ENCODE results near the gene PREP.
"Not testable (repeated sequence)": the region's sequence is repeated elsewhere in the genome, so short reads cannot be mapped to it uniquely, and the experiment has no call there.

The PREP gene

GRCh38 chr6:105402939-105403935, at the start of gene PREP:
PREP (minus strand) TSS chr6:105403082; CDS start chr6:105402891, 191 bp downstream.
- DNase-seq: peak; percentile 87 to 91

GRCh38 chr6:105452376-105452775, 49.5 kb upstream of the PREP start:
- no peak for DNase-seq

- DNase-seq: no peak
Measured at GRCh38 chr6:105449756-105450390, 47.0 kb upstream of the PREP start.

- no peak for DNase-seq
Measured at GRCh38 chr6:105445481-105445880, 42.6 kb upstream of the PREP start.

GRCh38 chr6:105443941-105444340, 41.1 kb upstream of the PREP start:
- no peak for DNase-seq

GRCh38 chr6:105442369-105442768, 39.5 kb upstream of the PREP start:
- no peak for DNase-seq

- DNase-seq: no peak
Measured at GRCh38 chr6:105437236-105437635, 34.4 kb upstream of the PREP start.

DNA sequence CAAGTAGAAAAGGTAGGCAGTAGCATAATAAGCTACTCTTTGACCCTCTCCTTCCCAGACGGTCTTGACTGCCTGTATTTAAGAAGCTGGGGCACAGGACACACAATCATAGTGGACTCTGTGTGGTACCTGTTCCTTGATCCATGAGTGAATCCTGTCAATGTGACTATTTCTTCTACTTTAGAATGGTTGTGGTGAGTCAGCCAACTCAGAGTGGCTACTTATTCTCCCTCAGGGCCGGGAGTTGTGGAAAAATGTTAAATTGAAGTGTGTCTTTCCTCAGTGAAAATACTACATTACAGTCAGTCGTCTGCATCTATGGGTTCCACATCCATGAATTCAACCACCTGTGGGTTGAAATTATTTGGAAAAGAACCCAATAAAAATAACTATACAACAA, 30.8 kb upstream of the PREP start:
- no peak for DNase-seq

GRCh38 chr6:105432797-105433196, 29.9 kb upstream of the PREP start:
- no peak for DNase-seq

DNA sequence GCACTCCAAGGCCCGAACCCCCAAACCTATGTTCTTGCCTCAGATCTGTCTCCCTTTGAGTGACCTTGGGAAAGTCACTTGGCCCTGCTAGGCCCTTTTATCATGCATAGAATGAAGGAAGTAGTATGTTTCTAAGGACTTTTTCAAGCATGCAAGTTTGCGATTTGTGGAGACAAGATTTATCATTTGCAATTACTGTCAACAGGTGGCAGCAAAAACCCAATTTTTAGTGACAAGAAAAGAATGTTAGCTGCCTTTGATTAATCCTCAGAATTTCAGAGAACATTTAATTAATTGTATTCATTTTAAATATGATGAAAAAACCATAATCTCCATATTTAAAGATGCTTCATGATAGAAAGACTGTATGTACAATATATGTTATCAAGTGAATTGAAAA, 28.3 kb upstream of the PREP start:
- DNase-seq: peak; percentile 54 to 57

GRCh38 chr6:105430685-105431084, 27.8 kb upstream of the PREP start:
- no peak for DNase-seq

GRCh38 chr6:105429676-105430075, 26.8 kb upstream of the PREP start:
- no peak for DNase-seq

DNA sequence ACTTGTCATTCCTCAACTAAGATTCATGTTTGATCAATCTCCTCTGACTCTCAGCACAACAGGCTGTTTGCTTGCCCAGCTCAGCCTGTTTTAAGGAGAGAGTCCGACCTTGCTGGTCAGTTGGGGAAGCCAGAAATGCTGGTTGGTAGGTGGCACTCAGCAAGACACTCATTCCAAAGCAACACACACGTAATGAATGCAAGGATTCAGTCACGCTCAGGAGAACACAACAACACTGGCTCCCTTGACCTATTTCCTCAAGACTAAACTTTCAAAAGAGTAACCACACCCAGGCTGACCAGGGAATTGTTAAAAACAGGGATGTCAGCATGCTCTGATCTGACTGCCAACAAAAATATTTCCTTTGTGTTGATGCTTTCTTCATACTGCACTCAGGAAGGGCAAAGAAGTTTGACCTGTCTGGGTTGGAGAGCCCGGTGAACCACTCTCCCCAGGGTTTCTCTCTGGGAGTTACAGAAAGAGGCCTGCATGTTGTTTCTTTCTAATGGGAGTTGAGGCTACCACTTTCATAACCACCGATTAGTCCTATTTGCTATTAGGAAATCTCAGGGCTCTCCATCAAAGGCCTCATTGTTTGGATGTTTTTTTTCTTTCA, 25.6 kb upstream of the PREP start:
- DNase-seq: no peak

DNA sequence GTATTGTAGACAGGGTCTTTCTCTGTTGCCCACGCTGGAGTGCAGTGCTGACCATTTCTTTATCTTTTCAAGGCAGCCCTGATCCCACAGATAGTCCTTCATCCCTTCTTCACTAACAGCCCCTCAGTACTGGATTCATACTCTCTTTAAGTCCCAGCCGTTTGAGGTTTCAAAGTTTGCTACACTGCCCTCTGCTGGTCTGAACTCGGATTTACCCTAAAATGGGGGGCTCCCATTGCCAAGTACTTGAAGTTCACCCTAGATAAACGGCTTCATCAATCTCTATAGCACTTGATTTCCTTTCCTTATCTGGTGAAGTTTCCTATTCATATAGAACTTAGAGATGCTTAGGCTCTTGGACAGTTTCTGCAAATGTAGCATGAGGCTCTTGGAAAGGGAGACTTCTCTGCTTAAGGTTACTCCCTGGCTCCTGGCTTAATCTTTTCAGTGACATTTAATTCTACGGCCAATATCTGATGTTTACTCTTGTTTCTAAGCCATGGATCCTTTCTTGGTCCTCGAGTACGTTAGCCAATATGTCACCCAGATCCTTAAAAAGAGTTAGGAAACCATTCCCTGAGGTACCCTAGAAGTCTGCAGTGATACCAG, 21.4 kb upstream of the PREP start:
- peak; percentile 63 to 78 for DNase-seq

- not testable (repeated sequence) for DNase-seq
Measured at GRCh38 chr6:105416971-105417370, 14.1 kb upstream of the PREP start.

GRCh38 chr6:105409734-105410133, 6.9 kb upstream of the PREP start:
- DNase-seq: no peak

GRCh38 chr6:105402090-105402938, 568 bp downstream of the PREP start:
- DNase-seq: peak; percentile 46 to 82

DNA sequence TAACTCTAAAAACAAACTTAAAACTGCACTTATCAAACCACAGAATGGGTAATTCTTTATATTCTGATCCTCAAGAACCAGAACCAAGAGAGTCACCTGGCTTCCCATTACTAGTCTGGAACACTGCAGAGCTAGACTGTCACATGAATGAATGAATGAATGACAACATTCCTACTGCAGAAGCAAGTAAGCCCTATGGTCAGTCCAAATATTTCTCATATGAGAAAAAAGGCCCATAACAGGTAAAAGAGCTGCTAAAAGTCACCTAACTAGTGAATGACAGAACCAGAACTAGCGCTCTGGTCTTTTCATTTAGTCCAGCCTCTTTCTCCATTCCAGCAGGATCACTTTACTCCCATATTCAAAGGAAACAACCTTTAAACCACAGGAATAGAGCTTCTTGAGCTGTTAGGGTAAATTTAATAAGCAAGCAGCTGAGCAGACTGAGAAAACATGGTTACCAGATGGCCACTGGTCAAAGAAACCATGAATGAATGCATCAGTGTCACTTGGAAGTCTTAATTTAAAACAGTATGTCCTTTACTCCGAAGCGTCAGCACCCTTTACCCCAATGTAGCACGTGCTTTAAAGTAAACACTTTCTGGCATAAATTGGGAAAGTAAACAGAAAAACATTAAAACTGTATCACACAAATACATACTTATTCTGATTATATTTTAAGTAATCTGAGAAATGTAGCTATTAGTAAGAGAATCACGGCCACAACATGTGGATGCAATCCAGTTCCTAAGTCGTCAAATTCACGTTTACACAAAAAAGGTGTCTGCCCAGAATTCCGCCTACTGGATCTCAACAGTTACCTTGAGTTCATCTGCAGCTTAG, 1.4 kb downstream of the PREP start:
- DNase-seq: no peak

- peak; percentile 55 to 70 for DNase-seq
Measured at GRCh38 chr6:105400501-105400900, 2.4 kb downstream of the PREP start.

- DNase-seq: no peak
Measured at GRCh38 chr6:105398859-105399258, 4.0 kb downstream of the PREP start.

DNA sequence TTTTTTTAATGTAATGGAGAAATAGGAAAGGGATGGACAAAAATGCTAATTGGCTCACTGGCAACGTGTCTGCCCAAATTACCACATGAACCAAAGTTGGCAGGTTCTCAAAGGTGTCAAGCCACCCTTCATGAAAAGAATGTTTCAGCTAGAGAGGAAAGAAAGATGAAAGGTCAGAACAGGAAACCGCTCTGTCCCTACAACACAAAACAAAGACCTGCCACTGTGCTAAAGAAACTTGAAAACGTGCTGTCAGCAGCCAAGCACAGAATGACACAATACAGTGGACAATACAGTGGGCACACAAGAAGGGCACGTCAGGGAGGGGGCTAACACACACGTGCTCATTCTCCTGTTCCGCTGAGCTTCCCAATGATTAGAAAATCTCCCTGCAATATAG, 4.9 kb downstream of the PREP start:
- no peak for DNase-seq

Data from AML-193 (cell line).